BLaER1 treated with 17β-estradiol and CSF1 and Interleukin-3, amounts not matched to agents 10 nM and 100 nM (cell line): ENCODE measurements around the gene PLAU.
"Not testable (repeated sequence)": the region's sequence is repeated elsewhere in the genome, so short reads cannot be mapped to it uniquely, and the experiment has no call there.

Experiments used
- H3K27ac ChIP-seq, 11 experiments: shearing (Covaris generic); formaldehyde crosslinking; 2 replicates each; pipeline ENCODE4 v1.8.1; 2022
- H3K27me3 ChIP-seq, 11 experiments: shearing (Covaris generic); formaldehyde crosslinking; 2 replicates each; pipeline ENCODE4 v1.8.1; 2022
- H3K36me3 ChIP-seq, 11 experiments: shearing (Covaris generic); formaldehyde crosslinking; 2 replicates each; pipeline ENCODE4 v1.8.1; 2022
- H3K4me1 ChIP-seq, 10 experiments: shearing (Covaris generic); formaldehyde crosslinking; 2 replicates each; pipeline ENCODE4 v1.8.1; 2022
- H3K4me2 ChIP-seq, 11 experiments: shearing (Covaris generic); formaldehyde crosslinking; 2 replicates each; pipeline ENCODE4 v1.8.1; 2022
- H3K4me3 ChIP-seq, 10 experiments: shearing (Covaris generic); formaldehyde crosslinking; 2 replicates each; pipeline ENCODE4 v1.8.1; 2022
- H3K9ac ChIP-seq, 11 experiments: shearing (Covaris generic); formaldehyde crosslinking; 2 replicates each; pipeline ENCODE4 v1.8.1; 2022
- H3K9me3 ChIP-seq, 11 experiments: shearing (Covaris generic); formaldehyde crosslinking; replicated peaks in 1 of 11; 2 replicates each; pipeline ENCODE4 v1.8.1; 2022
- H4K20me1 ChIP-seq, 11 experiments: shearing (Covaris generic); formaldehyde crosslinking; 2 replicates each; pipeline ENCODE4 v1.8.1; 2022
- Cebpa-rat ChIP-seq, 11 experiments: shearing (Covaris generic); IDR thresholded peaks; 2 replicates each; pipeline ENCODE4 v1.8.1; 2022

Gene PLAU

DNA sequence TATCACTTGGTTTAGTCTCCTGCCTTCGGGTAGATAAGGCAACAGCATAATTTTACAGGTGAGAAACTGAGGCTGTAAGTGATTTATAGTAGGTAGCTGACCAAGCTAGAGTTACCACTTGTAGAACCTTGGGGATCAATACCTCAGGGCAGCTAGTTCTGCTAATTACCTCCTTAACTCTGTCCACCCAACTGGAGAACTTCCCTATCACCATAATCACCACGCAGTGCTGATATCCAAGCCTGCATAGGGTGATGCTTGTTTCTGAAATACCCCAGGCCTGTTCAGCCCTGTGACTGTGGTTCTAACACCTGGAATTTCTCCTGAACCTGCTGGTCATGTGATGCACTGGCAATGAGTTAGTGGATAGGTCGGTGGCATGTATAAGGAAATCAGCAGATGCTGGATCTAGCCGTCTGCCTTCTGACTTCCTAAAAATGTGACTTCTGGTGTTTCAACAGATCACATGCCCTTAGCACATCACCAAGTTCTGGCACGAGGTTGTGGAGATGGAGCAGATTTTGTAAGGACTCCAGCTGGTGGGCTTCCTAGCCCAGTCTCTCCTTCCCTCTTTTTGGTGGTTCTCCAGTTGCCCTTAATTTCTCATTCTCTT is 15.3 kb downstream of the PLAU start:
- H4K20me1 ChIP-seq, result no peaks in the 10 kb centered on the region
- peak overlapping the region in 1 of 11 experiments; percentile 7; a peak in 1 of 22 replicates for H3K9ac ChIP-seq
- H3K36me3 ChIP-seq, result no peaks in the 10 kb centered on the region
- H3K4me3 ChIP-seq, result no peak overlapping the region
- H3K9me3 ChIP-seq, result no peaks in the 10 kb centered on the region
- no peak for TF ChIP-seq Cebpa-rat (IDR thresholded peaks at IDR 0.05)
- H3K4me1 ChIP-seq, result peaks cover 46 to 59% (median 53%) of the 10 kb centered on the region in 10 experiments
- H3K27me3 ChIP-seq, result no peaks in the 10 kb centered on the region
- H3K27ac ChIP-seq, result peak overlapping the region in 4 of 11 experiments; percentile 2 to 62 (median 34); a peak in 5 of 22 replicates
- peak overlapping the region; percentile 11 to 82 (median 57); a peak in 20 of 22 replicates for H3K4me2 ChIP-seq

DNA sequence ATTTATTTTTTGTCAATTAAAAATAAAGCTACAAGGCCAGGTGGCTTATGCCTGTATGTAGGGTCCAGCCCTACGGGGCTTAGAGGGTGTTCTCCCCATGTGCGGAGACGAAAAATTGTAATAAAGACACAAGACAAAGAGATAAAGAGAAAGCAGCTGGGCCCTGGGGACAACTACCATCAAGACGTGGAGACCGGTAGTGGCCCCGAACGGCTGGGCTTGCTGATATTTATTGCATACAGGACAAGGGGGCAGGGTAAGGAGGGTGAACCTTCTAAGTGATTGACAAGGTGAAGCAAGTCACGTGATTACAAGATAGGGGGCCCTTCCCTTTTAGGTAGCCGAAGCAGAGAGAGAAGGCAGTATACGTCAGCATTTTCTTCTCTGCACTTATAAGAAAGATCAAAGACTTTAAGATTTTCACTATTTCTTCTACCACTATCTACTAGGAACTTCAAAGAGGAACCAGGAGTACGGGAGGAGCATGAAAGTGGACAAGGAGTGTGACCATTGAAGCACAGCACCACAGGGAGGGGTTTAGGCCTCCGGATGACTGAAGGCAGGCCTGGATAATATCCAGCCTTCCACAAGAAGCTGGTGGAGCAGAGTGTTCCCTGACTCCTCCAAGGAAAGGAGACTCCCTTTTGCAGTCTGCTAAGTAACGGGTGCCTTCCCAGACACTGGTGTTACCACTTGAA is 19.8 kb downstream of the PLAU start:
- not testable (repeated sequence) for H3K27me3 ChIP-seq, H3K36me3 ChIP-seq, H3K9ac ChIP-seq, H3K27ac ChIP-seq, H4K20me1 ChIP-seq, H3K4me3 ChIP-seq, H3K9me3 ChIP-seq
- Histone ChIP-seq H3K4me2 (peak overlapping the region in 2 of 11 experiments; percentile 13 to 59; a peak in 3 of 22 replicates), H3K4me1 (peaks cover 7 to 41% (median 27%) of the 10 kb centered on the region in 10 experiments)

DNA sequence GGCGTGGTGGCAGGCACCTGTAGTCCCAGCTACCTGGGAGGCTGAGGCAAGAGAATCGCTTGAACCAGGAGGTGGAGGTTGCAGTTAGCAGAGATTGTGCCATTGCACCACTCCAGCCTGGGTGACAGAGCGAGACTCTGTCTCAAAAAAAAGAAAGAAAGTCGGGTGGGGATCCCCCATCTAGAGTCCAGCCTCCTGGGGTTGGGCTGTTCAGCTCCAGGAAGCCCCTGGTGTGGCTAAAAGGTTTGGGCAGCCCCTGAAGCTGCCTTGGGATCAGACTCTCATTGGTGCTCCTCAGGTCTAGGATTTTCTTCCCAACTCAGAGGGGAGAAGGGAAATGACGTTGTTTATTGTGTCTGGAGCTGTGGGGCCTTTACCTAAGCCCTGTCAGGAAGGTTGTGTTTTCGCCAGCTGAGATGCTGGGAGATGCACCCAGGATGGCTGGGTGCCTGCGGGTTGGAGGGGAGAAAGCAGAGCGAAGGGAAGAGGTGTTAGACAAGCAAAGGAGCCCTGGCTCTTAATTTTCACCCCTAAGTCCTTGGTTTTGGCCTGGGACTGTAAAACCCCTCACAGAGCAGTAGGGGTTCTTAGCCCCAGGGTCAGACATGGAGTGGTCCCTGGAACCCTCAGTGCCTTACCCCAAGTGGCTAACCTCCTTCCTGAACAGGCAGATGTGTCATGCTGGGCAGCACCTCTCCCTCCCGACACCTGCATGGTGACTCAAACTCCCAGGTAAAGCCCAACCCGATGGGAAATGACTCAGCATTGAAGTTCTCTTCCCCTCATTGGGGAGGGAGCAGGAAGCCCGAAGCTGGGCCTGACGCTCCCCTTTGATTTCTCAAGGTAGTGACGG is 21.1 kb downstream of the PLAU start:
- peak overlapping the region; percentile 21 to 79 (median 56); a peak in 21 of 22 replicates for H3K4me2 ChIP-seq
- H3K9ac ChIP-seq, result no peak overlapping the region
- TF ChIP-seq Cebpa-rat (IDR thresholded peaks at IDR 0.05), result no peak
- H3K4me3 ChIP-seq, result no peak overlapping the region
- H3K4me1 ChIP-seq, result peaks cover 0 to 29% (median 16%) of the 10 kb centered on the region in 10 experiments; a peak in 19 of 20 replicates
- no peaks in the 10 kb centered on the region for H4K20me1 ChIP-seq
- H3K27me3 ChIP-seq, result no peaks in the 10 kb centered on the region; a peak in 1 of 22 replicates
- H3K36me3 ChIP-seq, result no peaks in the 10 kb centered on the region
- peak overlapping the region in 3 of 11 experiments; percentile 4 to 17 (median 14); a peak in 4 of 22 replicates for H3K27ac ChIP-seq
- no peaks in the 10 kb centered on the region for H3K9me3 ChIP-seq

DNA sequence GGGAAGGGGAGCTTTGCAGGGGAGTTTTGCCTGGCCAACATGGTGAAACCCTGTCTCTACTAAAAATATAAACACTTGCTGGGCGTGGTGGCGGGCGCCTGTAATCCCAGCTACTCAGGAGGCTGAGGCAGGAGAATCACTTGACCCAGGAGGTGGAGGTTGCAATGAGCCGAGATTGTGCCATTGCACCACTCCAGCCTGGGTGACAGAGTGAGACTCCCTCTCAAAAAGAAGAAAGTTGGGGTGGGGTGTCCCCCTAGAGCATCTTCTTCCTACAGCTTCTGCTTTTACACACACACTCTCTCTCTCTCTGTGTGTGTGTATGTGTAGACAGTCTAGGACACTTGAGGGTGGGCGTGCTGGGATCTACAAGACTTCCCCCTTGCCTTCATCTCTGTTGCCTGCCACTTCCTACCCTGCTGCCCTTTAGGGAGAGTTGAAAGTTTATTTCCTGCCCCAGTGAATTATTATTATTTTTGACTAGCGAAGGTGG is 21.7 kb downstream of the PLAU start:
- no peak for TF ChIP-seq Cebpa-rat (IDR thresholded peaks at IDR 0.05)
- H3K9ac ChIP-seq, result no peak overlapping the region

DNA sequence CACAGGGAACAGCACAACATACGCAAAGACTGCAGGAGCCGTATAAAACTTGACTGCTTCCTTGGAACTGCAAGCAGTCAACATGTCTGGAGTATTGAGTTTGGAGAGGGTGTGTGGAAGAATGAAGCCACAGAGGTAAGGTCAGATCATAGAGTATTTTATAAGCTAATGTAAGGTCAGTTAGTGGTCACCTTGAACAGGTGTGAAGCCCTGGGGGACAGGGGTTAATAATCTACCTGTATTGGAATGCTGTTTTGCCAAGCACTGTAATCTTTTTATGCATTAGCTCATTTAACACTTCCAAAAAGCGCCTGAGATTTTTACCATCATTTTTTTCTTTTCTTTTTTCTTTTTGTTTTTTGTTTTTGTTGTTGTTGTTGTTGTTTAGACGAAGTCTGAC is 23.1 kb downstream of the PLAU start:
- TF ChIP-seq Cebpa-rat (IDR thresholded peaks at IDR 0.05), result no peak
- no peak overlapping the region for H3K27ac ChIP-seq
- H3K4me1 ChIP-seq, result peaks cover 11 to 34% (median 27%) of the 10 kb centered on the region in 10 experiments; a peak in 19 of 20 replicates
- H3K36me3 ChIP-seq, result no peaks in the 10 kb centered on the region
- H3K4me3 ChIP-seq, result no peak overlapping the region
- H3K9ac ChIP-seq, result no peak overlapping the region
- no peaks in the 10 kb centered on the region; a peak in 1 of 22 replicates for H3K27me3 ChIP-seq
- H3K4me2 ChIP-seq, result no peak overlapping the region
- no peaks in the 10 kb centered on the region for H4K20me1 ChIP-seq
- H3K9me3 ChIP-seq, result no peaks in the 10 kb centered on the region

More for the DNA sequence above, 21.7 kb downstream of the PLAU start:
- Histone ChIP-seq H3K4me2 (peak overlapping the region; percentile 21 to 79 (median 56); a peak in 21 of 22 replicates), H3K4me1 (peaks cover 6 to 30% (median 22%) of the 10 kb centered on the region in 10 experiments; a peak in 19 of 20 replicates), H3K27ac (peak overlapping the region in 3 of 11 experiments; percentile 4 to 17 (median 14); a peak in 3 of 22 replicates), H3K27me3 (no peaks in the 10 kb centered on the region; a peak in 1 of 22 replicates), H3K4me3 (no peak overlapping the region), H4K20me1 (no peaks in the 10 kb centered on the region), H3K36me3 (no peaks in the 10 kb centered on the region), H3K9me3 (no peaks in the 10 kb centered on the region)

DNA sequence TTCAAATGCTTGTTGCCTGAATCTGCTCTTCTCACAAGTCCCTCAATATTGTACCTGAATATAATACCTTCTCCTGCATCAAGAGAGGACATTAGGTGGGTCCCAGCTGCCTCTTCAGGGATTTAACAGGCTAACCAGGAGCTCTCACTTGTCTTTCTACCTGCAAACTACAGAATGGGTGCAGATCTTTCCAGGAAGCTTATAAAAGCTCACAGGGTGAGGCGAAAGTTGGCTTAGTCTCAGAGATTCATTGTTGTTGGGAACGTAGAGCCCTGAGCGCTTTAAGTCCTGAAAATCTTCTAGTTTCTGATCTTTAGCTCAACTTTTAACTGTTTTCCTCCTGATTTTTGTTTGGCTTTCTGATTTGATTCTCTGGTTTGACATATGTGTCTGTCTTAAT is 25.0 kb downstream of the PLAU start:
- TF ChIP-seq Cebpa-rat (IDR thresholded peaks at IDR 0.05), result no peak
- H3K9me3 ChIP-seq, result no peaks in the 10 kb centered on the region
- peaks cover 15 to 34% (median 32%) of the 10 kb centered on the region in 10 experiments for H3K4me1 ChIP-seq
- no peak overlapping the region for H3K4me2 ChIP-seq
- no peak overlapping the region for H3K27ac ChIP-seq
- no peaks in the 10 kb centered on the region for H4K20me1 ChIP-seq
- no peak overlapping the region for H3K4me3 ChIP-seq
- no peak overlapping the region for H3K9ac ChIP-seq
- no peaks in the 10 kb centered on the region for H3K36me3 ChIP-seq
- no peaks in the 10 kb centered on the region; a peak in 1 of 22 replicates for H3K27me3 ChIP-seq

DNA sequence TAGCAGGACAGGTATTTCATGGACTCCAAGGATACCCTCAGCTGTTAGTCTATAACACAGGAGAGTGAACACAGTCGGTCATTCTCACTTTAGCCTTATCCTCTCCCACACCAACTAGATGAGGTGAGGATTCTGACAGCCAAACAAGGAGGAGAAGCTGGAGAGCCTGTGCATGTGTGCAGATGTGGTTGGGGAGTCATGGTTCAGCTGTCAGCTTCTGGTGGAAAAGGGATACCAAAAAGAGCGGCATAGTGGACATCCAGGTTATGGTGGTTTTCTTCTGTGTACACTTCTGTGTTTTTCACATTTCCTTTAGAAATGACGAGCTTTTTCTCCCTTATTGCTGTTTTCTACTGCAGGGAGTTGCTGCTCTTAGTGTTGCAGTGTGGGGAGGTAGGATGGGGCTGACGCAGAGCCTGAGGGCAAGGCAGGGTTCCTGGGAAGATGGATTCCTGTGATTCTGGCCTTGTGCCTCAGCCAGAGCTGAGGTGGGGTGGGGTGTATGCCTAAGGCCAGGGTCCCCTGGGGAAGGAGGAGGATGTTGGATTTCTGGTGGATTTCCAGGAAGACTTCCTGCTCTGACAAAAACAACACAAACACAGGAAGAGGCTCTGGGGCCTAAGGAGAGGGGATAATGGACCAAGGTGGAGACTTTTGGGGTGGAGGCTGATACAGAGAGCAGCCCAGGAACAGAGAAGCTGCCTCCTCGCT is 26.6 kb downstream of the PLAU start:
- no peak for TF ChIP-seq Cebpa-rat (IDR thresholded peaks at IDR 0.05)
- no peak overlapping the region for H3K4me3 ChIP-seq
- H3K9ac ChIP-seq, result peak overlapping the region in 1 of 11 experiments; percentile 3; a peak in 1 of 22 replicates
- H3K27me3 ChIP-seq, result no peaks in the 10 kb centered on the region; a peak in 1 of 22 replicates
- no peaks in the 10 kb centered on the region for H4K20me1 ChIP-seq
- H3K36me3 ChIP-seq, result no peaks in the 10 kb centered on the region
- H3K4me2 ChIP-seq, result peak overlapping the region in 10 of 11 experiments; percentile 3 to 56 (median 26); a peak in 14 of 22 replicates
- no peaks in the 10 kb centered on the region for H3K9me3 ChIP-seq
- no peak overlapping the region; a peak in 1 of 22 replicates for H3K27ac ChIP-seq
- peaks cover 12 to 33% (median 26%) of the 10 kb centered on the region in 10 experiments for H3K4me1 ChIP-seq

DNA sequence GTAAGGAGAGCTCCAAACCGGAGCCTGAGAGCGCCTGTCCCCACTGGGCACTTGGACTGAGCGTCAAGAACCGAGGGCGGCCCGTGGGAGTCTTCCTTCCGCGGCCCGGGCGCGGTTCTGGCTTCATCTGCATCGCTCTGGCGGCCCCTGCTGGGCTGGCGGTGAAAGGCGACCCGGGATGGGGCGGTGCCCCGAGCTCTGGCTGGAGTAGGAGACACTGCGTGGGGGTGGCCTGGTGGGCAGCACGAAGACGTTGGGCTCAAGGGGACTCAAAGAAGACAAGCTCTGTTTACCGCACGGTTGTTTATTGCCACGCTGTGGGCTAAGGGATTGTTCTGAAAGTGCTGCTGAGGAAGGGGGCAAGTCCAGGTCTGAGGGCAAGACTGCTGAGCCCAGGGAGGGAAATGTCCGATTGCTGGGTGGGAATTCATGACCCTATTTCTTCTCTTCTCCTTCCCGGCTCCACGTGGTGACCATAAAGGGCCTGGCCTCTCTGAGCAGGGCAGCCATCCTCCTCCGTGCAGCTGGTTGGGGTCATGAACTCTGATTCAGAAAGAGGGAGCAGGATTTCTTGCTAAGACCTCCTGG is 29.8 kb downstream of the PLAU start:
- H3K27me3 ChIP-seq, result no peaks in the 10 kb centered on the region; a peak in 1 of 22 replicates

More for the DNA sequence above, 29.8 kb downstream of the PLAU start:
- Histone ChIP-seq H4K20me1 (no peaks in the 10 kb centered on the region), H3K4me2 (peak overlapping the region; percentile 43 to 73 (median 56)), H3K9me3 (peaks cover 16 to 23% (median 18%) of the 10 kb centered on the region in 11 experiments), H3K4me1 (peaks cover 6 to 27% (median 22%) of the 10 kb centered on the region in 10 experiments; a peak in 19 of 20 replicates), H3K27ac (peak overlapping the region in 10 of 11 experiments; percentile 10 to 65 (median 42); a peak in 17 of 22 replicates), H3K9ac (peak overlapping the region; percentile 5 to 63 (median 40); a peak in 16 of 22 replicates), H3K4me3 (no peak overlapping the region; a peak in 1 of 20 replicates), H3K36me3 (no peaks in the 10 kb centered on the region)
- no peak for TF ChIP-seq Cebpa-rat (IDR thresholded peaks at IDR 0.05)
